T-helper 17 cell (primary cell): ENCODE measurements around the gene PSKH1. TPM values are rescaled to one million over a fixed set of nuclear protein-coding genes. Genes with fewer than 3 reads are reported as not detected.

ENCODE experiments used
- ATAC-seq: fragments of 150-1000 bp; cut with Tn5 transposase; 2 replicates; pipeline ENCODE4 v1.10.0; 2021; ENCODE audit warnings: mild to moderate bottlenecking, moderate library complexity
- DNase-seq, 3 donors: peaks; one replicate each; pipeline versions ENCODE4 v3.0.0 to v3.0.0-alpha.2; 2020 to 2021
- H3K9me3 ChIP-seq: one replicate; pipeline ENCODE4 v1.7.0; 2013; ENCODE audit warnings: low read length, mild to moderate bottlenecking; ENCODE audit not compliant: control insufficient read depth, poor library complexity, severe bottlenecking
- H3K27ac Mint-ChIP-seq: one replicate; pipeline ENCODE4 v1.8.0; 2022; ENCODE audit warnings: mild to moderate bottlenecking, moderate library complexity, mixed read lengths
- H3K27me3 Mint-ChIP-seq: one replicate; pipeline ENCODE4 v1.8.0; 2022; ENCODE audit warnings: mixed read lengths
- H3K36me3 Mint-ChIP-seq: one replicate; pipeline ENCODE4 v1.8.0; 2022; ENCODE audit warnings: low read depth, mixed read lengths
- H3K4me1 Mint-ChIP-seq: one replicate; pipeline ENCODE4 v1.8.0; 2022; ENCODE audit warnings: mild to moderate bottlenecking, mixed read lengths
- H3K4me3 Mint-ChIP-seq: one replicate; pipeline ENCODE4 v1.8.0; 2022; ENCODE audit warnings: mild to moderate bottlenecking, moderate library complexity, mixed read lengths
- total RNA-seq, 4 donors: library from RNA in 2 of 4; stranded (reverse) in 2 of 4; gene quantifications; one replicate each; pipeline ENCODE4 v1.2.3 and lab custom pipeline; 2022 to 2026

The PSKH1 gene
- total RNA-seq, 2 donors from 2014 or later: 14.5 to 15.5 TPM

DNA sequence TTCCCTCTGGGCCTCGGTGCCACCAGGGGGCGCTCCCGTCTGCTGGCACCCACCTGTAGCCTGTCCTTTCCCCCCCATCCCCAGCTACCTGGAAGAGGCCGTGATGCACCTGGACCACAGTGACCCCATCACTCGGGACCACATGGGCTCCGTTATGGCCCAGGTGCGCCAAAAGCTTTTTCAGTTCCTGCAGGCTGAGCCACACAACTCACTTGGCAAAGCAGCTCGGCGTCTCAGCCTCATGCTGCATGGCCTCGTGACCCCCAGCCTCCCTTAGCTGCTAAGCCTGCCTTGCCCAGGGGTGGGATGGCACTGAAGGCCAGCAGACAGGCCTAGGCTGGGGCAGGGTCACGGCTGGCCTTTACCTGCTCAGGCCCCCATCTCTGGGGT lies 9.2 kb upstream of the PSKH1 start:
- H3K36me3 Mint-ChIP-seq: no peaks in the 10 kb centered on the region
- H3K27ac Mint-ChIP-seq: peak overlapping the region; percentile 87
- no peaks in the 10 kb centered on the region for H3K9me3 ChIP-seq
- DNase-seq (peak; percentile 60 to 76 (median 67)), ATAC-seq (peak; percentile 84)
- no peak overlapping the region for H3K4me3 Mint-ChIP-seq
- H3K4me1 Mint-ChIP-seq: peaks cover 4% of the 10 kb centered on the region
- no peaks in the 10 kb centered on the region for H3K27me3 Mint-ChIP-seq

DNA sequence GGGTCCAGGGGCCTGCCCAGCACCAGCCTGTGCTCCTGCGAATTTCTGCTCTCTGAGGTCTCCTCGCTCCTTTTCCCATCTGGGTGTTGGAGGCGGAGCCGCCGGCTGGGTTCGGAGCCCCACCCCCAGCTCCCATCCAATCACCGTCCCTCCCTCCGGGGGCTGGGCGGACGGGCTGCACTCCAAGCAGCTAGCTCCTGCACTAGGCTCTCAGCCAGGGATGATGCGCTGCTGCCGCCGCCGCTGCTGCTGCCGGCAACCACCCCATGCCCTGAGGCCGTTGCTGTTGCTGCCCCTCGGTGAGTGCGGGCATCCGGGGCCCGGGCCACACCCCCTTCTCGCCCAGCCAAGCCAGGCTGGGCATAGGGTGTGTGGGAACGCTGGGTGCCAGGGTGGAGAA lies 8.4 kb upstream of the PSKH1 start, which contains the start of gene NRN1L:
NRN1L (plus strand) TSS at position 202 of the 400 bp plus-strand sequence; CDS start at position 221, 19 bp downstream.
- no peak within 1 kb of the TSS for H3K4me3 Mint-ChIP-seq
- no peaks in the 10 kb centered on the region for H3K27me3 Mint-ChIP-seq
- H3K36me3 Mint-ChIP-seq: no peaks in the 10 kb centered on the region
- no peaks in the 10 kb centered on the region for H3K9me3 ChIP-seq
- DNase-seq: no peak
- peak within 1 kb of the TSS; percentile 87 for H3K27ac Mint-ChIP-seq
- ATAC-seq: no peak
- peaks cover 4% of the 10 kb centered on the region for H3K4me1 Mint-ChIP-seq

DNA sequence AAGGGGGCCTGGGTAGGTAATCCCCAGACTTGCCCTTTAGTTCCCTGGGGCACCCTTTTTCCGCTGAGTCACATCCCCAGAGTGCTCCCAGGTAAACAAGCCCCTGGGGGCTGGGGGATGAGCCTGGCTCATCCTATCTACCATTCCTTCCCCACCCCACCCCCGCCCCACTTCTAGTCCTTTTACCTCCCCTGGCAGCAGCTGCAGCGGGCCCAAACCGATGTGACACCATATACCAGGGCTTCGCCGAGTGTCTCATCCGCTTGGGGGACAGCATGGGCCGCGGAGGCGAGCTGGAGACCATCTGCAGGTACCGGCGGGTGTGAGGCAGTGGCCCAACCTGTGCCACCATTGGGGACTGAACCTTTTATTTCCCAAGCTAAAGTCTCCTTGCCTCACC lies 7.5 kb upstream of the PSKH1 start:
- H3K4me1 Mint-ChIP-seq: peaks cover 4% of the 10 kb centered on the region
- no peak overlapping the region for H3K27ac Mint-ChIP-seq
- H3K9me3 ChIP-seq: no peaks in the 10 kb centered on the region
- no peaks in the 10 kb centered on the region for H3K36me3 Mint-ChIP-seq
- no peak overlapping the region for H3K4me3 Mint-ChIP-seq
- ATAC-seq (no peak), DNase-seq (no peak)
- H3K27me3 Mint-ChIP-seq: no peaks in the 10 kb centered on the region

DNA sequence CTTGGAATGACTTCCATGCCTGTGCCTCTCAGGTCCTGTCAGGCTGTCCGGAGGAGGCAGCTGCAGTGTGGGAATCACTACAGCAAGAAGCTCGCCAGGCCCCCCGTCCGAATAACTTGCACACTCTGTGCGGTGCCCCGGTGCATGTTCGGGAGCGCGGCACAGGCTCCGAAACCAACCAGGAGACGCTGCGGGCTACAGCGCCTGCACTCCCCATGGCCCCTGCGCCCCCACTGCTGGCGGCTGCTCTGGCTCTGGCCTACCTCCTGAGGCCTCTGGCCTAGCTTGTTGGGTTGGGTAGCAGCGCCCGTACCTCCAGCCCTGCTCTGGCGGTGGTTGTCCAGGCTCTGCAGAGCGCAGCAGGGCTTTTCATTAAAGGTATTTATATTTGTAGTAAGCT lies 7.1 kb upstream of the PSKH1 start:
- H3K36me3 Mint-ChIP-seq: no peaks in the 10 kb centered on the region
- no peak overlapping the region for H3K27ac Mint-ChIP-seq
- DNase-seq (no peak), ATAC-seq (no peak)
- H3K9me3 ChIP-seq: no peaks in the 10 kb centered on the region
- no peaks in the 10 kb centered on the region for H3K27me3 Mint-ChIP-seq
- H3K4me1 Mint-ChIP-seq: peaks cover 4% of the 10 kb centered on the region
- no peak overlapping the region for H3K4me3 Mint-ChIP-seq

GRCh38 chr16:67886387-67886786 lies 6.7 kb upstream of the PSKH1 start:
- Mint-ChIP-seq H3K4me1 (peaks cover 4% of the 10 kb centered on the region), H3K27me3 (no peaks in the 10 kb centered on the region), H3K4me3 (no peak overlapping the region), H3K36me3 (no peaks in the 10 kb centered on the region), H3K27ac (no peak overlapping the region)
- no peak for DNase-seq
- no peak for ATAC-seq
- no peaks in the 10 kb centered on the region for H3K9me3 ChIP-seq

- Mint-ChIP-seq H3K27ac (no peak overlapping the region), H3K4me1 (peaks cover 7% of the 10 kb centered on the region), H3K36me3 (peaks cover 2% of the 10 kb centered on the region), H3K4me3 (no peak overlapping the region), H3K27me3 (no peaks in the 10 kb centered on the region)
- no peak for ATAC-seq
- no peak for DNase-seq
- H3K9me3 ChIP-seq: no peaks in the 10 kb centered on the region
Measured at GRCh38 chr16:67888331-67888730, 4.7 kb upstream of the PSKH1 start.

DNA sequence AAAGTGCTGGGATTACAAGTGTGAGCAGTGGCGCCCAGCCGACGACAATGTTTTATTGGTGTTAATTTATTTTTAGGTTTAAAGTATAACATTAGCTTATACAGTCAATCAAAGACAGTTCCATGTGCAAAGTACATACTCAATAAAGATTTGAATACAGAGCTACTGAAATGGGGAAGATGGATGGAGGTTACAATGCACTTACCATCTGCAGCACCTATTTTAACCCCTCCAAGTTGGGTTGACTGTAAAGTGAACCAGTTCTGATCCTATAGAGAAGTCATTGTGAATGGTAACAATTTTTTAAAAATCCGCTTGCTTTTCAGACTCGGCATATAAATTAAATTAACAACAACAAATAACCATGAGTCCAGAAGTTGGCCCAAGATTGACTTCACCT lies 679 bp upstream of the PSKH1 start:
- Mint-ChIP-seq H3K27me3 (no peaks in the 10 kb centered on the region), H3K4me1 (peaks cover 20% of the 10 kb centered on the region), H3K4me3 (peak overlapping the region; percentile 95), H3K36me3 (peaks cover 2% of the 10 kb centered on the region), H3K27ac (peak overlapping the region; percentile 93)
- H3K9me3 ChIP-seq: no peaks in the 10 kb centered on the region
- no peak for ATAC-seq
- no peak for DNase-seq

DNA sequence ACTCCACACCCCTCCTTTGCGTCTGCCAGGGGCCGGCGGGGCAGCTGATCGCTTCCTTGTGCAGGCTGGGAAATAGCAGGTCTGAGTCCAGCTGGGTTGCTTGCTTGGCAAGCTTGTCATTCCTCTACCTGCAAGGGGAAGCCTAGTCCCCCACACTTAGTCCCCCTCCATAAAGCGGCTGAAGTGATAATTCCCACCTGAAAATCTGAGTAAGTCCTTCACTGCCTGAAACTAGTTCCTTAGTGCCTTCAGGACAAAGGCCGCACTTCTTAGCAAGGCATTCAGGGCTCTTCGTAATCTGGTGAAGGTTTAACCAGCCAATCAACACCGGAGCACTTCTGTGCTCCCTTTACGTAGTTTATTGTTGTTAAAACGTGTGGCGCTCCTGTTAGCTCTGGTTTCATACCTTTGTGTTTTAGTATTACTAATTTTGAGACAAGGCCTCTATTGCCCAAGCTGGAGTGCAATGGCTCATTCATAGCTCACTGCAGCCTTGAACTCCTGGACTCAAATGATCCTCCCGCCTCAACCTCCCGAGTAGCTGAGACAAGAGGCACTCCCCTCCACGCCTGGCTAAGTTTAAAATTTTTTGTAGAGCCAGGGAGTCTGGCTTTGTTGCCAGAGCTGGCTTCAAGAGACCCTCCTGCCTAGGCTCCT lies 817 bp downstream of the PSKH1 start:
- ATAC-seq (no peak), DNase-seq (no peak)
- Mint-ChIP-seq H3K4me3 (peak overlapping the region; percentile 95), H3K27ac (peak overlapping the region; percentile 93), H3K27me3 (no peaks in the 10 kb centered on the region), H3K36me3 (peaks cover 2% of the 10 kb centered on the region), H3K4me1 (peaks cover 22% of the 10 kb centered on the region)
- no peaks in the 10 kb centered on the region for H3K9me3 ChIP-seq

DNA sequence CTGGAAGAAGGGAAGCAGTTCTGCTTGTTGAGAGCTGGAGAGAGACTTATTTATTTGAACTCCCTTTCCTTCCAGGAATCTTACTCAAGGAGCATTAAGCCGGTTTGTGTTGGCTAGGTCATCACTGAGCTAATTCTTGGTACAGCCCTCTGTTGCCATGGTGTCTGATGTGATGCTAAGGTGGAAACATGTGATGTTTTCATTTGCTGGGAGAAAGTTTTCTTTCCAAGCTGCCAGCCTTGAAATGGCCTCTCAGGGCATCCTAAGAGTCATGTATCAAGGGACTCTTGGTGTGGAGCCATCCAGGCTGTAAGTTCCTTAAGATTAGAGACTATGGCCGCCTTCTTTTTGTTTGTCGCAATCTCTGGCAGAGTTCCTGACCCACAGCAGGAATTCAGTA lies 4.2 kb downstream of the PSKH1 start:
- H3K9me3 ChIP-seq: no peaks in the 10 kb centered on the region
- H3K4me1 Mint-ChIP-seq: peaks cover 30% of the 10 kb centered on the region
- no peak overlapping the region for H3K4me3 Mint-ChIP-seq
- no peak overlapping the region for H3K27ac Mint-ChIP-seq
- no peaks in the 10 kb centered on the region for H3K27me3 Mint-ChIP-seq
- peaks cover 2% of the 10 kb centered on the region for H3K36me3 Mint-ChIP-seq
- ATAC-seq (no peak), DNase-seq (no peak)

- peaks cover 3% of the 10 kb centered on the region for H3K36me3 Mint-ChIP-seq
- peaks cover 23% of the 10 kb centered on the region for H3K4me1 Mint-ChIP-seq
Measured at GRCh38 chr16:67901734-67902133, 8.7 kb downstream of the PSKH1 start.

DNA sequence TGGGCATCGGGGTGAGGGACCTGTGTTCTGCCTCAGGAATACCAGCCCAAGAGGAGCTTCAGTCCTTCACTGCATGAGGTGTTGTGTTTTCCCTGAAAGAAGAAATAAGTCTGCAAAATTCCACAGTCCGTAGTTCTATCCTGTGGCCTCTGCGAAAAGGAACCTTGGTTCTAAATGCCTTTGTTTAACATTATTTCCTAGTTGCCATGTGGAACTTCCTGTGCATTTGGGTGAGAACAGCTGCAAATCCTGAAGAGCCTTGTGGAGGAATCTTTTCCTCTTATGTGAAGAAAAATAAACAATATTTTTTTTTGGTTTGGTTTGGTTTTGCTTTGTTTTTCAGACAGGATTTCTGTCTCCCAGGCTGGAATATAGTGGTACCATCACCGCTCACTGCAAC lies 9.8 kb downstream of the PSKH1 start:
- Mint-ChIP-seq H3K36me3 (peaks cover 3% of the 10 kb centered on the region), H3K27ac (no peak overlapping the region), H3K4me3 (no peak overlapping the region), H3K27me3 (no peaks in the 10 kb centered on the region), H3K4me1 (peaks cover 18% of the 10 kb centered on the region)
- ATAC-seq (no peak), DNase-seq (no peak)
- no peaks in the 10 kb centered on the region for H3K9me3 ChIP-seq

More at GRCh38 chr16:67901734-67902133, 8.7 kb downstream of the PSKH1 start:
- no peaks in the 10 kb centered on the region for H3K9me3 ChIP-seq
- DNase-seq (no peak), ATAC-seq (no peak)
- no peak overlapping the region for H3K4me3 Mint-ChIP-seq
- H3K27me3 Mint-ChIP-seq: no peaks in the 10 kb centered on the region
- no peak overlapping the region for H3K27ac Mint-ChIP-seq

DNA sequence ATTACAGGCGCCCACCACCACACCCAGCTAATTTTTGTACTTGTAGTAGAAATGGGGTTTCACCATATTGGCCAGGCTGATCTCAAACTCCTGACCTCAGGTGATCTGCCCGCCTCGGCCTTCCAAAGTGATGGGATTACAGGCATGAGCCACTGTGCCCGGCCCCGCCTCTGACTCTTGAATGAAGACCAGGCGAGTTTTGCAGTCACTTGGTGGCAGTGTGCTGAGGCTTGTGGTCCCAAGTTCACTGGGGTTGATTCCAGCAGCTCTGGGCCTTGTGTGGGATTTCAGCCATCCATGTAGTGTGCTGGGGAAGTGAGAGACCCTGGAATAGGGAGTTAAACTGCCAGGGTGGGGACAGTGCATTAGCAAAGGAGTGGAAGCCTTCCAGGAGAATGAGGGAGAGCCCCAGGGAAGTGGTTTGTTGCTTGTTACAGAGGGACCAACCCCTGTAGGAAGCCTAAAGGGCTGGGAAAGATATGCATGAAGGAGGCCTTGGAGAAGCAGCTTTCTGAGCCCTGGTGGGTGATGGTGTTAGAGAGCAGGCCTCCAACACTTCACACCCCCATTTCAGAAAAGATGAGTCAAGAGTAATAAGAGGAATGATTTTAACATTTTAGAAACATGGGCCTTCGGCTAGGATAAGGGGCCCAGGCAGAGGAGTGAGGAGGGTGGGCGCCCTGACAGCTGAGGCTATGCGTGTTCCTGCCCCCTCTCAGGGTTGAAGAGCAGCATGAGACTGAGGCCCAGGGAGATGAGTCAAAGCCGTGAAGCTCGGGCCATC lies 14.5 kb downstream of the PSKH1 start:
- no peaks in the 10 kb centered on the region for H3K9me3 ChIP-seq
- Mint-ChIP-seq H3K27ac (peak overlapping the region; percentile 74), H3K36me3 (peaks cover 3% of the 10 kb centered on the region), H3K27me3 (no peaks in the 10 kb centered on the region), H3K4me1 (peaks cover 18% of the 10 kb centered on the region), H3K4me3 (no peak overlapping the region)
- ATAC-seq (no peak), DNase-seq (no peak)

- no peak overlapping the region for H3K4me3 Mint-ChIP-seq
- H3K36me3 Mint-ChIP-seq: peaks cover 3% of the 10 kb centered on the region
- peaks cover 16% of the 10 kb centered on the region for H3K4me1 Mint-ChIP-seq
- DNase-seq (no peak), ATAC-seq (no peak)
- H3K27me3 Mint-ChIP-seq: no peaks in the 10 kb centered on the region
- H3K9me3 ChIP-seq: no peaks in the 10 kb centered on the region
- no peak overlapping the region for H3K27ac Mint-ChIP-seq
Measured at GRCh38 chr16:67909056-67909742, 16.1 kb downstream of the PSKH1 start.
